Kidney glomerular epithelial cell (primary cell): ENCODE results near the gene CNTN4.
A peak's percentile ranks its signal among the peaks of the same experiment; 100 is the strongest.

Experiments
- DNase-seq: peaks from one replicate; lab custom pipeline; 2025; lab: John Stamatoyannopoulos, UW

Gene CNTN4

GRCh38 chr3:2589336-2589969 lies 490.8 kb downstream of the CNTN4 start:
- DNase-seq, result no peak

- no peak for DNase-seq
Observed at GRCh38 chr3:2595486-2595885, 496.8 kb downstream of the CNTN4 start.

DNA sequence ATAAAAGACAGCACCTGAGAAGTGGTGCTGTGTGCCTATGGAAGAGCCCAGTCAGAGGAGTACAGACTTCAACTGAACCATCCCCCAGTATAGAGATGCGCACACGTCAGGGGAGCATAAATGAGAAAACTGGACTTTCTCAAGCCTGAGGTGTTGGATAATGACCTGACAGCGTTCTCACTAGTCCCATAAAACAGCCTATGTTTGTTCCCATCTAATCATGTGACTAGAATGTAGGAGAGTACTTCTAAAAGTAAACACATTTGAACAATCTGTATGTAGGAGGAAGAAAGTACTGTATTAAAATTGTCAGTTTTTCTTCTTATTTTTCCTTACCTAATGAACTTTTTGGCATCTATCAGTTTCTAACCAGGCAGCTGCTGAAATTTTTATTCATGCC lies 498.9 kb downstream of the CNTN4 start:
- DNase-seq, result no peak

DNA sequence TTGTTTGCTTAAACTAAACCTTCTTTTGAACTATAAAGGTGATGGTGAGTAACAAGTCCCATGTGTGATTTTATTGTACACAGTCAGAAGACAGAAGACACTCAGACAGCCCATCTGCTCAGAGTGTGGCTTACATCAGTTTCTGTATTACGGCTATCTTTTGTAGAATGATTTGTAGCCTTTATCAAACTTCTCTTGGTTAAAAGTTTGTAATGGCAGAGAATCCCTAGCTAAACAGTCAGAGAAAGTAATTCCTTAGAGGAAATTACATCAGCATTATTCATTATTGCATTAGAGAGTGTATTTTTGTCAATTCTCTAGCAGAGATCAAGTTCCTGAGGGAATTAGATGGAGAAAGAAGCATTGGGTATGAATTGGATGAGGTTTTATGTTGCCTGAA lies 500.8 kb downstream of the CNTN4 start:
- no peak for DNase-seq

- DNase-seq, result no peak
Observed at GRCh38 chr3:2603692-2604289, 505.1 kb downstream of the CNTN4 start.

DNA sequence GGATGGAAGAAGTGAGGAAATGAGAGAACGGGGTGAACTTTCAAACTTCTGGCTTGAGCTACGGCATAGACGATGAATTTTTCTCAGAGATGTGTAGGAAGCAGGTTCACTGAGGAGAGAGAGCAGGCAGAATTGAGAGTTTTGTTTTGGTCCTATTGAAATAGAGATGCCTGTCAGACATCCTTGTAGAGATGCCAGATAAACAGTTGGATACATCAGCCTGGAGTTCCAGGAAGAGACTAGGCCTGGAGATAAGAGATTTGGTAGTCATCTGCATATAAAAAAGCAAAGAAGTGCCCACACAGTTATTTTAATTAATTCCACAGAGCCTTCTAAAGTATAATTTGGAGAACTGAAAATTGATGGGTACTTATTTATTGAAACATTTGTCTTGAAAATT lies 515.9 kb downstream of the CNTN4 start:
- DNase-seq, result no peak

DNA sequence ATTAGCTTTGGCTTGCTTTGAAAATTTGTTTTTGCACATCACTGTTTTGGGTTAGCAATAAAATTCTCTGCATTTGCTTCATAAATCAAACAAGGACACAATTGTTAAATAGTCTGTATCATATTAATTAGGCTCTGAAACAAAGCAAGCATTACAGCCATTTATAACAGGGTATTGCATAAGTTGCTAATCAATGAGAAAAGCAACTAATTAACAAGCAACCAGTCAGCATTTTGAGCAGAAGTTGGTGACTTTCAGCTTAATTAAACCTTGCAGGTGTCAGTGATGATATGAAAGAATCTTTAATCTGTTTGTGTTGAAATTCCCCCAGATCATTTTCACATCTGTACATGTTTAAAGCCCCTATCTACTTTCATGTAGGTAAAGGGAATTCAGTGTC lies 516.4 kb downstream of the CNTN4 start:
- no peak for DNase-seq

DNA sequence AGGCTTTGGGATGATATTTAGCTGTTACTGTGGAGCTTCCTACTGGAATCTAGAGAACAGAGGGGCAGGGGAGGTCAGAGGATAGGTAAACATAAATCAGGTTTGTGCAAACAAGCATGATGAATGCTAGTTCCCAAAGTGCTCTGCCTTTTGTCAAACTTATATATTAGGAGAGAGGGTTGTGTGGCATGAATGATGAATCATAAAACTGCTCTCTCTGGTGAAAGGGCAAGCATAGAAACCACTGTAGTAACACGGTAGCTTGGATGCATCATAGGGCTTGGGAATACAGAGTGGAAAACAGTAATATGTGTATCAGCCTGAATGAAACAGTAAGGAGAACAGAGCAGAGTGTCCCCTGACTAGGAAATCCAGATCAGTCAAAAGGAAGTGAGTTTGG lies 524.8 kb downstream of the CNTN4 start:
- DNase-seq, result peak; percentile 77

DNA sequence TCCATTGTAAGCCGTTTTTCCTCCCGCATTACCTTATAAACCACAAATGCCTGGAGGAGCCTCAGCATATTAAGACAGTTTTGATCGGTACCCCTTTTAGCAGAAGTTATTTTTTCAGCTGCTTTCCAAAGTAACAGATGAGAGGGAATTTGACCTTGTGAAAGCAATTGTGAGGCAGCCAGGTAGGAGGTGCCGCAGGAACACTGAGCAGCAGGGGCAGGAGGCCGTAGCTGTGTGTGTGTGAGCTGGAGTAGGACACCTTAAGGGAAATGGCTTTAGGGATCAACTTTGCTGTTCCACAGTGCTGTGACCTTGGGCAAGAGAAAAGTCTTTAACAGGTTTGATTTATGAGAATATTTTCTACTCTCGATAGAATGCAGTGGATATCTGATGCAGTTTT lies 529.5 kb downstream of the CNTN4 start:
- DNase-seq, result no peak

GRCh38 chr3:2635511-2635910 lies 536.8 kb downstream of the CNTN4 start:
- no peak for DNase-seq

DNA sequence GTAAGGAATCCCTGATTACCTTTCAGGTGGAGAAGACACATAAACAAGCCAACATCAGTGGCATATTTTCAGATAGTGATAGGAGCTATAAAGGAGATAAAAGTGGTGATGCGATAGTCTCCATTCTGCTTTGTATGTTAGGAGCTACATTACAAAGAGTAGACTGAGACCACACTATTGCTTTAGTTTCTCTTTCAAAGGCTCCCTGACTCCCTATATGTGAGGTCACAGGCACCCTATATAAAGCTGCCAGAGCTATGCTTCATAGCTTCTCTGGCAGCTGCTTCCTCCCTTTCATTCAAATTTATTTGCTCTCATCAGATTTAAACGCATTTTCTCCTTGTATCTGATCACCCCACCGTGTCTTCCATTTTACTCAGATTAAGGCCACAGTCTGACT lies 544.9 kb downstream of the CNTN4 start:
- no peak for DNase-seq

GRCh38 chr3:2645001-2645400 lies 546.3 kb downstream of the CNTN4 start:
- no peak for DNase-seq

GRCh38 chr3:2650746-2651145 lies 552.1 kb downstream of the CNTN4 start:
- DNase-seq, result no peak

GRCh38 chr3:2652386-2652785 lies 553.7 kb downstream of the CNTN4 start:
- no peak for DNase-seq

DNA sequence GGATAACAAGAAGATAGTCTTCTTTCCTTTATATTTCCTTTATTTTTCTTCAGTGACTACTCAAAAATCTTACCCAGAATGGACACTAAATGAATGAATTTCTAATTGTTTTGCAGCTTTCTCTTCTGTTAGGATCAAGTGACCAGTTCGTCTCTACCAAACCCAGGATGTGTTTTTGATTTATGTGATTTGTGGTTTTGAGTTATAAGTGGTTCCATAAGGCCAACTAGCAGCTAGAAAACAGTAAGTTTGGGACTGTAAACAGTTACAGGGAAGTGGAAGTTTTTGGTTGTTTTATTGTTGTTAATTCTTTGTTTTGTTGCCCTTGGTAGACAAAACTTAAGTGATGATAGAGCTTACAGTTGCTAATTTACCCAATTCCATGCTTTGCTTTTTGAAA lies 555.0 kb downstream of the CNTN4 start:
- DNase-seq, result no peak

DNA sequence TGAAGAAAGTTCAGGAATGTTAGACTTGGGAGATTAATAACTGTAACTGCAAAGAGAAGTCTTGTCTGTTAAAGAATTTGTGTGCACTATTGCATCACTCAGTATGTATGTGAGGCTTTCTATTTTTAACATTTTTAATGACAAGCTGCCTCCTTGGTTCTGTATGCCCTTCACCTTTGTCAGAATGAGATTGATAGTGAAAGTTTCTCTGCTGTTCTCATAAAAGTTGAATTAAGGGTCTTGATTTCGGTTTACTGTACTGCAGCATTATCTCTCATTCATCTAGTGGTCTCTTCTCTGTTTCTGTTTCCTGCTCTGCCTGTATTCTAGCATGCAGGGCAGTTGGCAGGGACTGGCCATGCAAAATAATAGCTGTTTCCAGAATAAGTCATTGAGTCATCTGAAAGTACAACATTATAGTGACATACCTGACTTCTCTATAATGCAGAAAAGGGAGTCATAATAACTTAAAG lies 556.6 kb downstream of the CNTN4 start:
- peak; percentile 53 for DNase-seq

- peak; percentile 9 for DNase-seq
Observed at GRCh38 chr3:2656806-2657777, 558.4 kb downstream of the CNTN4 start.

- DNase-seq, result no peak
Observed at GRCh38 chr3:2657971-2658370, 559.3 kb downstream of the CNTN4 start.

GRCh38 chr3:2659896-2660295 lies 561.2 kb downstream of the CNTN4 start:
- no peak for DNase-seq

DNA sequence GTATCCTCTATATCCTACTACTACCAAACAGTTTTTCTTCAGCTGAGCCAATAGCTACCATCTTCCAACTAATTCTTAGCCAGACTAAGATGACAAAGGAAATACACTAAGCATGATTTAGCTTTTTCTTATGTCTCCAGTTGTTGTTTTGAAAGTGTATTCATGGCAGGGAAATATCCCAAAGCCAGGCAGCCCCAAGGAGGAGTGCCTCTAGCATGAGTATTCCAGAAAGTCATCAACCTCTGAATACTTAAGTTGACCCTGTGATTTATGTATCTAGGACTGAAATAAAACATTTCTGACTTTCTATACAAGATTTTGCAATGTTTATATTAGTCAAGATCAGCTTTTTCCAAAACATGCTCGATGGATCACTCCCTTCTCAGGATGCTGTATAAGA lies 562.4 kb downstream of the CNTN4 start:
- DNase-seq, result no peak

DNA sequence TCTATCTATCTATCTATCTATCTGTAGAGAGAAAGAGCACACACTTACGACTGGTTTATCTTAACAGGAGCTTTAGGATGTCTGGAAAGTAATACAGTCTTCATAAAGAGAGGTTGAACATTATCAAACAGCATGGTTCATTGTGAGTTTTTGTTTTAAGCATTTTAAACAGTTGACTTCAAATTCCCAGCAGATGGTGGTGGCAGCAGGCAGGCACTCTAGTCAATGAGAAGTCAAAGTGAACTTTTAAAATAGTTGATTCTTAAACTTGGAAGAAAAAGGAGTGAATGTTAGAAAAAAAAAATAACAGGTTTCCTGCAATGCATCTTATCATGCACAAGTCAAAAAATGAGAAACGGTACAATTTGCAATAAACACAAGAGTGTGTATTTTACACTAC lies 578.8 kb downstream of the CNTN4 start:
- DNase-seq, result no peak

- DNase-seq, result no peak
Observed at GRCh38 chr3:2680236-2680635, 581.6 kb downstream of the CNTN4 start.

- DNase-seq, result no peak
Observed at GRCh38 chr3:2684046-2684445, 585.4 kb downstream of the CNTN4 start.
